GM18511 (cell line): ENCODE data around the gene FOSL2.
A peak's percentile ranks its signal among the peaks of the same experiment; 100 is the strongest.

ENCODE experiments used
- ATAC-seq: cut with Tn5 transposase; IDR thresholded peaks from one replicate; pipeline ENCODE4 v1.9.1; 2021; ENCODE audit warnings: mild to moderate bottlenecking, moderate library complexity; ENCODE audit not compliant: unreplicated experiment

The FOSL2 gene

GRCh38 chr2:28392297-28393113, at the start of gene FOSL2:
Gene FOSL2 (plus strand): TSS chr2:28392858. CDS start chr2:28393721, 863 bp downstream.
- peak; percentile 85 for ATAC-seq

GRCh38 chr2:28343184-28343942, 49.3 kb upstream of the FOSL2 start:
- no peak for ATAC-seq

GRCh38 chr2:28343971-28344715, 48.5 kb upstream of the FOSL2 start:
- ATAC-seq, result no peak

- no peak for ATAC-seq
These were observed 47.8 kb upstream of the FOSL2 start for GRCh38 chr2:28344756-28345373.

- ATAC-seq, result no peak
These were observed 47.0 kb upstream of the FOSL2 start for GRCh38 chr2:28345619-28346018.

- no peak for ATAC-seq
These were observed 46.1 kb upstream of the FOSL2 start for GRCh38 chr2:28346587-28346986.

- no peak for ATAC-seq
These were observed 45.5 kb upstream of the FOSL2 start for GRCh38 chr2:28347193-28347592.

GRCh38 chr2:28347596-28347995, 45.1 kb upstream of the FOSL2 start:
- no peak for ATAC-seq

- ATAC-seq, result no peak
These were observed 44.5 kb upstream of the FOSL2 start for GRCh38 chr2:28348149-28348567.

GRCh38 chr2:28348921-28349320, 43.7 kb upstream of the FOSL2 start:
- no peak for ATAC-seq

- no peak for ATAC-seq
These were observed 43.0 kb upstream of the FOSL2 start for GRCh38 chr2:28349546-28350165.

GRCh38 chr2:28350196-28350595, 42.5 kb upstream of the FOSL2 start:
- ATAC-seq, result no peak

GRCh38 chr2:28350791-28351285, 41.8 kb upstream of the FOSL2 start:
- no peak for ATAC-seq

GRCh38 chr2:28351621-28352020, 41.0 kb upstream of the FOSL2 start:
- ATAC-seq, result no peak

GRCh38 chr2:28352104-28352503, 40.6 kb upstream of the FOSL2 start:
- ATAC-seq, result no peak

- no peak for ATAC-seq
These were observed 40.0 kb upstream of the FOSL2 start for GRCh38 chr2:28352610-28353195.

GRCh38 chr2:28354920-28355520, 37.6 kb upstream of the FOSL2 start:
- no peak for ATAC-seq

- ATAC-seq, result no peak
These were observed 37.0 kb upstream of the FOSL2 start for GRCh38 chr2:28355521-28356094.
